HG03135 (cell line): ENCODE data around the gene SGMS1.

Experiments used
- ATAC-seq: cut with Tn5 transposase; IDR thresholded peaks from one replicate; pipeline ENCODE4 v1.9.1; 2021; ENCODE audit warnings: mild to moderate bottlenecking, moderate library complexity; ENCODE audit not compliant: unreplicated experiment

Gene SGMS1

GRCh38 chr10:50350366-50350765, 273.4 kb downstream of the SGMS1 start:
- no peak for ATAC-seq

- no peak for ATAC-seq
Observed at GRCh38 chr10:50349554-50349953, 274.2 kb downstream of the SGMS1 start.

- ATAC-seq: peak; percentile 85
Observed at GRCh38 chr10:50347394-50347802, 276.4 kb downstream of the SGMS1 start.

- no peak for ATAC-seq
Observed at GRCh38 chr10:50346942-50347341, 276.8 kb downstream of the SGMS1 start.

GRCh38 chr10:50345545-50345944, 278.2 kb downstream of the SGMS1 start:
- no peak for ATAC-seq

DNA sequence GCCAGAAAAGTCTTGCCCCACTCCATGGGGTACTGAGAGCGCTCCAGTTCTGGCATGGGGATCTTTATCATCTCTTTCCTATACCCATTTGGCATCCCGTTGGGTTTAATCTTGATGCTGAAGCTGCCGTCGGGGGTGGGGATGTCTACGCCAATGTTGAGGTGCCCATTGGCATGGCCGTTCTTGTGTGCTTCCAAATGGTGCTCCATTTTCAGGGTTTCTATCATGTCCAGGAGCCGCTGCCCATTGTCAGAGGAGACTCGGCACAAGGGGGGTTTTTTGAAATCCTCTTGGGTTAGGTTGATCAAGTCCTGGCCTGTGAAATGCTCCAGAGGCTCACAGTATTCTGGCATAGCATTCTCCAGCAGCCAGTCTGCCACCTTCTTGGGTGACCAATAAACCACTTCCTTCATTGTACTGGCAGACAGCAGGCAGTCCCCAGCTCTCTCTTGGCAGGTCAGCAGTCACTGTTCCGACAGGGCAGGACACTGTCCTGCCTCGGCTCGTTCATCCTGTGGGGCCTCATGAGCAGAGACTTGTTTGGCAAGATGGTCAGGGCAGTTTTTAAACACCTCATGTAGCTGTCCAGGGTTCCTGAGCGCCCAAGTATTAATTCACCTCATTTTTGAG, 279.9 kb downstream of the SGMS1 start:
- ATAC-seq: no peak

- no peak for ATAC-seq
Observed at GRCh38 chr10:50341987-50342386, 281.8 kb downstream of the SGMS1 start.

- ATAC-seq: peak; percentile 55
Observed at GRCh38 chr10:50336140-50336539, 287.6 kb downstream of the SGMS1 start.

DNA sequence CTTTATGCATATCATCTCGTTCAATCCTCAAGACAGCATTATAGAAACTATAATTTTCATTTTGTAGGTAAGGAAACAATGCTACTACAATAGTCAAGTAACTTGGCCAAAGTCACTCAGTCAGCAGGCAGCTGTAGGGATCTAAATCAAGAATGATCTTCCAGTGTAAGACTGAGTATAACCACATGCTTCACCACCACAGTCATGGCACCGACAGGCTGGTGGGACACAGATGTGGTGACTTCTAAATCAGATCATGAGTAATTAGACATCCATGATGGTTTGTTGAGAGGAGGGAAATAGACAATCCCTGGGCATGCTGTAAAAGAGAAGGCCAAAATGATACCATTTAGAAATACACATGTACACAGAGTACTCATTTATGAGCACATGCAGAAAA, 288.4 kb downstream of the SGMS1 start:
- no peak for ATAC-seq

- no peak for ATAC-seq
Observed at GRCh38 chr10:50334273-50334672, 289.5 kb downstream of the SGMS1 start.

GRCh38 chr10:50333872-50334271, 289.9 kb downstream of the SGMS1 start:
- ATAC-seq: no peak

DNA sequence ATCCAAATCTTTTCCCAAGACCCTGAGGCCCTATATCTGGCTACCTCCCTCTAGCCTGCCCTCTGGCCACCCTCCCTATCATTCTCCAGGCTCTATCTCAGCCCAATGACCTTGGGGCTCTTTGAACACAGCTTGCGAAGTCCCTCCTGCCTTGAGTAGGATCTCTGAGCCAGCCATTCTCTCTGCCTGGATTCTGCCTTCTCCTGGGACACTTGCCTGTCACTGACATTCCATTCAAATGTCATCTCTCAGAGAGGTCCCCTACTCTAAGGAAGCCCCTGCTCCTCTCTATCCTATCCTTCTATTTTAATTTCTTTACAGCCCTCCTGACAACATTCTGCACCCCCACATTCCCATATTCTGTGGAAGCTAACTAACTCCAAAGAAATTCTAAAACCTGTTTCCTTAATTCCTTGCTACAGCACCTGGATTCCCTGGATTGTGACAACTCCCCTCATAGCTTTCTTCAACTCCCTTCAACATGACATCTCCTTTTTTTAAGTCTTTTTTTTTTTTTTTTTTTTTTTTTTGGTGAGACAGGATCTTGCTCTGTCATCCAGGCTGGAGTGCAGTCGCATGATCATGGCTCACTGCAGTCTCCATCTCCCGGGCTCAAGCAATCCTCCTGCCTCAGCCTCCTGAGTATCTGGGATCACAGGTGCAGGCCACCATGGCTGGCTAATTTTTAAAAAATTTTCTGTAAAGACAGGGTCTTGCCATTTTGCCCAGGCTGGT, 291.5 kb downstream of the SGMS1 start:
- no peak for ATAC-seq

DNA sequence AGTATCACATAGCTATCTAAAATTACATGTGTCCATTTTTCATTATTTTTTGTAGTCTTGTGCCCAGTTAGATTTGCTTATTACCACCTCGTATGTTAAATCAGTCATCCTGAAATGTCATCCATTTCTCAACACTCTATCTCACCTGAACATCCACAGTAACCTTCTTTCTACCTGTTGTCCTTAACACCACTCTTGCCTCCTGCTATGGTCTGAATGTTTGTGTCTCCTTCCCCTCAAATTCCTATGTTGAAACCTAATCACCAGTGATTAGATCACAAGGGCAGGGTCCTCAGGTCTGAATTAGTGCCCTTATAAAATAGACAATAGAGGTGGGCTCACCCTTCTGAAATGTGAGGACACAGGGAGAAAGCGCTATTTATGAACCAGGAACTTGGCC, 292.3 kb downstream of the SGMS1 start:
- ATAC-seq: no peak

- no peak for ATAC-seq
Observed at GRCh38 chr10:50326757-50327701, 296.7 kb downstream of the SGMS1 start.

DNA sequence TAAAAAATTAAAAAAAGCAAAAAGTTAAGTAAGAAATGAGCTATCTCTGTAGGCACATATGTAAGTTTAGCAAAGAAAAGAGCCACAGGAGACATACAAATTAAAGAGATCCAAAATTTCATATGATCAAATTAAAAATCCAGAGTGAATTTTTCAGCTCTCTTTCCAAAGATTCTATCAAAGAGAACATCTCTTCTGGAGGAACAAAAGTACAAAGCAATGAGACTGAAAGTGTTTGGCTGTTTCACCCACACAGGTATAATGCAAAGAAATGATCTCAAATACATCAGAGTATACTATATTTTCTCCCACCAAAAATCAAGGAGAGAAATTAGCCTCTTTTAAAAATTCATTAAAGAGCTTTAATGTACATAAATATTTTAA, 297.6 kb downstream of the SGMS1 start:
- ATAC-seq: no peak

DNA sequence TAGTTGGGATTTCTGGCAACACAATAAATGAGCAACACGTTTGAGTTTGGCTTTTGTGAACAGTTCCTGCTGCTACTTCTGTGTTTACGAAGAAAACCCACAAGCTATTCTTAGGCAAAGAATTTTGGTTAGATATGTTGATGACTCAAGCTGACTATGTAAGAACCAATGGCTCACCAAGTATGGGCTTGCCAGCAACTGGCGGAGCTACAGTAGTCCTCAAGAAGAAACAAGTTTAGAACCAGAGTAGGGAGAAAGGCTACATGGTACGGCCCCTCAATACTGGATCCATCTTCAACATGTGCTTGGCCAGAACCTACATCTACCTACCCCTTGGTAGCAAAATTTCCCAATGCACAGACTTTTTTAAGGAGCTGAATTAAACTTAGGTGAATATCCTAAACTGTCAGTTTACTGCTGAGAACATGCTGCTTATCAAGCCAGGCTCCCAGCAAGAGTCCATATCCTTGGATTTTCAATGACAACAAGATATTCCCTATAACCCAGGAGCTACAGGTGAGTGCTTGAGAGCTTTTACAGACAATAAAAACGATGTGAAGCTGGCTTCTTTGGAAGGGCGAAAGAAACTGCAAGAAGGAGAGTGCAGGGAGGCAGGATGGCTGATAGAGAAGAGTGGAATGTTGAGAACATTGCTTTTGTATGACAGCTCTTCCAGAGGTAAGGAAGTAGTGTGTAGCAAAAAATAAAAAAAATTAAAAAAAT, 298.1 kb downstream of the SGMS1 start:
- peak; percentile 65 for ATAC-seq

DNA sequence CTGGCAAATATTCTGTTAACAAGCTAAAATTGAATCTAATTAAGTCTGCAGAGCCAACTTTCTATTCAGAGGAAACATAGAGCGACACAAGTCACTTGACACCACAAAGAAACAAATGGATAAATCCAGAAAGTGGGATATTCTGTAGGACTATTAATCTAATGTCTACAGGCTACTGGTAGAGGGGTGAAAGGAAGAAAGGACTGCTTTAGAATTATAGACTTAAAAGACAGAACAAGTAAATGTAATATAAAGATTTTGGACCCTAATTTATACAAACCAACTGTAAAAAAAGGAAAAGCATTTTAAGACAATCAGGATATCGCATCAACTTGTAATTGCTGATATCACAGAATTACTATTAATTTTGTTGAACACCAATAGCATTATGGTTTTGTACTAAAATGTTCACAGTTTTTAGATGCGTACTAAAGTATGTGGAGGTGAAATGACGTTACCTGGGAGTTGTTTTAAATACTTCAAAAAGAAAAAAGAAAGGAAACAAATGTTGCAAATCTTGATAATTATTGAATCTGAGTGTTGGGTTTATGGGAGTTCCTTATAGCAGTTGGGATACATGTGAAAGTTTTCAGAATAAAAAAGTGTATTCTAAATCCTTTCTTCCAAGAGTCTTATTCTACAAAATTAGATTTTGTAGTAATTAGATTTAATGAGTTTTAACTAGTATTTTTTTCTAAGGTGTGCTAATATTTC, 298.9 kb downstream of the SGMS1 start:
- no peak for ATAC-seq

- no peak for ATAC-seq
Observed at GRCh38 chr10:50324046-50324445, 299.7 kb downstream of the SGMS1 start.

- ATAC-seq: no peak
Observed at GRCh38 chr10:50322077-50322476, 301.7 kb downstream of the SGMS1 start.

- ATAC-seq: no peak
Observed at GRCh38 chr10:50318129-50318528, 305.6 kb downstream of the SGMS1 start.
